ENCODE results near the gene ATP2B2. TPM values are rescaled to one million over a fixed set of nuclear protein-coding genes. Genes with fewer than 3 reads are reported as not detected.

ATP2B2 gene
- total RNA-seq, 2 donors from 2014 or later = 0.14 to 0.74 TPM

- no peaks in the 10 kb centered on the region for H3K27me3 ChIP-seq (replicated peaks; ENCODE audit: insufficient read depth)
- H3K4me3 ChIP-seq = no peak overlapping the region
- WGBS = 30% methylated on average over 31 of the region's 31 CpGs
- H3K9me3 ChIP-seq = no peaks in the 10 kb centered on the region
- no peaks in the 10 kb centered on the region for H3K36me3 ChIP-seq
- no peak for DNase-seq (ENCODE audit: low spot score)
- H3K4me1 ChIP-seq (replicated peaks) = no peaks in the 10 kb centered on the region
- intact Hi-C loops (cut with DNase I) = no loop called here
- TF ChIP-seq POLR2A (IDR thresholded peaks at IDR 0.05) (no peak), POLR2AphosphoS5 (IDR thresholded peaks at IDR 0.05) (no peak)
- TF ChIP-seq, protein P1, sequence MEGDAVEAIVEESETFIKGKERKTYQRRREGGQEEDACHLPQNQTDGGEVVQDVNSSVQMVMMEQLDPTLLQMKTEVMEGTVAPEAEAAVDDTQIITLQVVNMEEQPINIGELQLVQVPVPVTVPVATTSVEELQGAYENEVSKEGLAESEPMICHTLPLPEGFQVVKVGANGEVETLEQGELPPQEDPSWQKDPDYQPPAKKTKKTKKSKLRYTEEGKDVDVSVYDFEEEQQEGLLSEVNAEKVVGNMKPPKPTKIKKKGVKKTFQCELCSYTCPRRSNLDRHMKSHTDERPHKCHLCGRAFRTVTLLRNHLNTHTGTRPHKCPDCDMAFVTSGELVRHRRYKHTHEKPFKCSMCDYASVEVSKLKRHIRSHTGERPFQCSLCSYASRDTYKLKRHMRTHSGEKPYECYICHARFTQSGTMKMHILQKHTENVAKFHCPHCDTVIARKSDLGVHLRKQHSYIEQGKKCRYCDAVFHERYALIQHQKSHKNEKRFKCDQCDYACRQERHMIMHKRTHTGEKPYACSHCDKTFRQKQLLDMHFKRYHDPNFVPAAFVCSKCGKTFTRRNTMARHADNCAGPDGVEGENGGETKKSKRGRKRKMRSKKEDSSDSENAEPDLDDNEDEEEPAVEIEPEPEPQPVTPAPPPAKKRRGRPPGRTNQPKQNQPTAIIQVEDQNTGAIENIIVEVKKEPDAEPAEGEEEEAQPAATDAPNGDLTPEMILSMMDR (IDR thresholded peaks at IDR 0.05) = no peak
- no peak overlapping the region for H3K27ac ChIP-seq
Measured at GRCh38 chr3:10328460-10329071, 176.8 kb downstream of the ATP2B2 start.

DNA sequence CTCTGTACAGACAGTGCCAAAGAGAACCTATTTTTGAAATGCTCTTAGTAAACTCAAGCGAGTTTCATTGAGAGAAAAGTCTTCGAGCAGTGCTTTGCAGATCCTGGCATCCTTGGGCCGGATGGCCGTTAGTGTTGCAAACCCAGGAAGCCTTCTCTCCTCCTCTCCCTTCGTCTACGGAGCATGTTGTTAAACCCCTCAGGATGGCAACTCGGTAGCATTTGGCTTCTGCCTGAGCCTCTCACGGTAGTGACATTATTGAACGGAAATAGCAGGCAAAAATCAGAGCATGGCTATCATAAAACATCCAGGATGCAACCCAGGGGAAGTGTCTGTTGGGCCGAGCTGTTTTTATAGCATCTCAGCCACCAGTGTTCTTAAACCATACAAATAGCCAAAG is 177.8 kb downstream of the ATP2B2 start:
- H3K4me1 ChIP-seq (replicated peaks) = no peaks in the 10 kb centered on the region
- no peaks in the 10 kb centered on the region for H3K36me3 ChIP-seq
- H3K4me3 ChIP-seq = no peak overlapping the region
- H3K27me3 ChIP-seq (replicated peaks; ENCODE audit: insufficient read depth) = no peaks in the 10 kb centered on the region
- no peak overlapping the region for H3K27ac ChIP-seq
- DNase-seq (ENCODE audit: low spot score) = no peak
- H3K9me3 ChIP-seq = no peaks in the 10 kb centered on the region
- 39% methylated on average over 10 of the region's 10 CpGs for WGBS
- TF ChIP-seq POLR2AphosphoS5 (IDR thresholded peaks at IDR 0.05) (no peak), POLR2A (IDR thresholded peaks at IDR 0.05) (no peak)
- TF ChIP-seq, protein P1 (IDR thresholded peaks at IDR 0.05) = no peak
- intact Hi-C loops (cut with DNase I) = no loop called here

DNA sequence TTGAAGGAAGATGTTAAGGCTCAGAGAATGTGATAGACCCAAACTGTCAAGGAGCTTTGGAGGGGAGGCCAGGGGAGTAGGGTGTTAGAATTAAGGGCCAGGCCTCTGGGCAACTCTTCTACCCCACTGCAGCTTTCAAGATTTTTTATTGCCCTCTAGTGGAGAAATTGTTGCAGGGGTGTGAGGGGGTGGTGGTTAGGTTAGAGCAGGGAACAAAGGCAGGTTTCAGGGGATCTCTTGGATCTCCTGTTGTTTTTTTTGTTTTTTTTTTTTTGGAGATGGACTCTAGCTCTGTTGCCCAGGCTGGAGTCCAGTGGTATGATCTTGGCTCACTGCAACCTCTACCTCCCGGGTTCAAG is 183.1 kb downstream of the ATP2B2 start:
- Histone ChIP-seq H3K27ac (no peak overlapping the region), H3K4me1 (replicated peaks) (peaks cover 6% of the 10 kb centered on the region), H3K9me3 (no peaks in the 10 kb centered on the region), H3K36me3 (no peaks in the 10 kb centered on the region), H3K27me3 (replicated peaks; ENCODE audit: insufficient read depth) (no peaks in the 10 kb centered on the region), H3K4me3 (no peak overlapping the region)
- no peak for TF ChIP-seq POLR2A (IDR thresholded peaks at IDR 0.05)
- TF ChIP-seq, protein P1 (IDR thresholded peaks at IDR 0.05) = no peak
- no peak for TF ChIP-seq POLR2AphosphoS5 (IDR thresholded peaks at IDR 0.05)
- 73% methylated on average over 1 of the region's 1 CpG for WGBS
- intact Hi-C loops (cut with DNase I) = no loop called here
- DNase-seq (ENCODE audit: low spot score) = no peak

DNA sequence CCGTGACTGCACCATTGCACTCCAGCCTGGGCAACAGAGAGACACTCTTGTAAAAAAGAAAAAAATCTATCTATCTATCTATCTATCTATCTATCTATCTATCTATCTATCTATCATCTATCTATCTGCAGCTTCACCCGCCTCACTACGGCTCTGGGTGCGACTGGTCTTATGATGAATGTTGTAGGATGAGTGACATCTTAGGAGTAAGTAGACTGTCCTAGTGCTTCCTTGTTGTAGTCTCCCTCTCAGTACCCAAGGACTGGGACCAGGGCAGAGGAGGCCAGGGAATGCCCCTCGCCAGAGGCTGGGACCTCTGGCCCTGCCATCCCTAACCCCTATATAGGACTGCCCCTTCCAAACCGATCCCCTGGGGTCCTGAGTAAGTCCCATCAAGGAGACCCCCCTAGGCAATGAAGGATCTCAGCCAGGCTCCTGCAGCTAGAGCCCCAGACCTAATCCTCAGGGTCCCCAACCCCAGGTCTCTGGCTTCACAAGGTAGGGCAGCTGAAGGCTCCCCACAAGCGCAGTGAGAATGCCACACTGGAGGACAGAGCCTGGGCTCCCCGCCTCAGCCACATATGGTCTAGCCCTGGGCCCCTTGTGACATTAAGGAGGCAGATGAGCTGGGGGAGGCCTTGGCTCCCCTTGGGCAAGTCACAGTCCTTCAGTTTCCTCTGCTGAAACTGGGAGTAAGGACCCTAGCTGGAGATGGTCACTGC is 183.6 kb downstream of the ATP2B2 start:
- Histone ChIP-seq H3K27me3 (replicated peaks; ENCODE audit: insufficient read depth) (no peaks in the 10 kb centered on the region), H3K4me3 (peak overlapping the region in 1 of 2 donors; percentile 97), H3K36me3 (peaks cover 0 to 5% of the 10 kb centered on the region in 2 donors), H3K9me3 (no peaks in the 10 kb centered on the region), H3K4me1 (replicated peaks) (peaks cover 6% of the 10 kb centered on the region), H3K27ac (no peak overlapping the region)
- no peak for DNase-seq (ENCODE audit: low spot score)
- intact Hi-C loops (cut with DNase I) = no loop called here
- no peak for TF ChIP-seq POLR2AphosphoS5 (IDR thresholded peaks at IDR 0.05)
- TF ChIP-seq POLR2A (IDR thresholded peaks at IDR 0.05) = no peak
- TF ChIP-seq, protein P1 (IDR thresholded peaks at IDR 0.05) = no peak
- 93% methylated on average over 8 of the region's 8 CpGs for WGBS

DNA sequence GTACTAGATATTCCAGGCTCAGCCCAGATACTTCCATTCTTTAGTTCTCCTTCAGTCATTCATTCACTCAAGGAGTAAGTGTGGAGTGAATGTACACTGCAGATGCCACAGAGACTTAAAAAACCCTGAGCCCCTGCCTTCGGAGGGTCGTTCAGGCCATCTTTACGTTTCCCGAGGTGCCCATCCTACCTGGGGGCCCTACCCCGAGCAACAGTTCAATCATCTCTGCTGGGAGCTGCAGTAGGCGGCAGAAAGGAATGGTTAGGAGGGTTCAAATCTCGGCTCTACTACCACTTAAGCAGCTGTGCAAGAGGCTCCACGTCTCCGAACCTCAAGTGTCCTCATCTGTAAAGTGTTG is 185.1 kb downstream of the ATP2B2 start:
- peak overlapping the region; percentile 59 to 76 for H3K27ac ChIP-seq
- H3K27me3 ChIP-seq (replicated peaks; ENCODE audit: insufficient read depth) = no peaks in the 10 kb centered on the region
- TF ChIP-seq POLR2A (IDR thresholded peaks at IDR 0.05) = no peak
- TF ChIP-seq, protein P1 (IDR thresholded peaks at IDR 0.05) = no peak
- no peak for TF ChIP-seq POLR2AphosphoS5 (IDR thresholded peaks at IDR 0.05)
- H3K9me3 ChIP-seq = no peaks in the 10 kb centered on the region
- intact Hi-C loops (cut with DNase I) = no loop called here
- H3K36me3 ChIP-seq = peaks cover 5 to 6% of the 10 kb centered on the region in 2 donors
- H3K4me1 ChIP-seq (replicated peaks) = peaks cover 6% of the 10 kb centered on the region
- peak overlapping the region; percentile 79 to 97 for H3K4me3 ChIP-seq
- DNase-seq (ENCODE audit: low spot score) = no peak
- WGBS = 0% methylated on average over 9 of the region's 9 CpGs
